Psoas muscle (tissue), 8 donors: ENCODE data around the gene SF3A2. TPM values are rescaled to one million over a fixed set of nuclear protein-coding genes. Genes with fewer than 3 reads are reported as not detected.

ENCODE experiments used
- ATAC-seq, 4 donors: fragments of 200-7000 bp; cut with Tn5 transposase; one replicate each; pipeline ENCODE4 v1.9.1; 2020; ENCODE audit warnings: moderate library complexity in 3 of 4, mild to moderate bottlenecking in 2 of 4
- DNase-seq, 2 donors: peaks; one replicate each; pipeline ENCODE4 v3.0.0-alpha.2; 2020
- H3K27ac ChIP-seq: fragments of 200-600 bp; one replicate; pipeline ENCODE4 v1.8.0; 2022
- H3K27me3 ChIP-seq, 3 donors: fragments of 200-600 bp in 1 of 3; one replicate each; pipeline versions ENCODE4 v1.6.1 to v1.8.0; 2013 to 2022; ENCODE audit warnings: low read length in 2 of 3, mild to moderate bottlenecking in 2 of 3, moderate library complexity in 1 of 3; ENCODE audit not compliant: insufficient read depth in 3 of 3
- H3K36me3 ChIP-seq, 2 donors: fragments of 200-600 bp in 1 of 2; one replicate each; pipeline versions ENCODE4 v1.6.1 to v1.8.0; 2013 to 2022; ENCODE audit warnings: low read depth in 1 of 2, mild to moderate bottlenecking in 1 of 2, moderate library complexity in 1 of 2; ENCODE audit not compliant: insufficient read depth in 1 of 2
- H3K4me1 ChIP-seq: fragments of 200-600 bp; one replicate; pipeline ENCODE4 v1.8.0; 2022
- H3K4me3 ChIP-seq: fragments of 200-600 bp; one replicate; pipeline ENCODE4 v1.8.0; 2022; ENCODE audit warnings: mild to moderate bottlenecking
- H3K9me3 ChIP-seq: fragments of 200-600 bp; one replicate; pipeline ENCODE4 v1.8.0; 2022
- CTCF ChIP-seq: fragments of 200-600 bp; IDR thresholded peaks from one replicate; pipeline ENCODE4 v1.8.0; 2022; ENCODE audit warnings: antibody characterized with exemption
- WGBS, 3 donors: extraction: QIAGEN DNeasy Blood & Tissue Kit; methylation state at CpG; one replicate each; pipeline versions ENCODE4 v1.1.6 to v1.1.7; 2013; 5-methylcytosine and 5-hydroxymethylcytosine counted together
- intact Hi-C, 2 donors: fragments of 100-400 bp; cut with DNase I; formaldehyde crosslinking; loops; one replicate each; pipeline versions ENCODE4 v1.11.0 to v1.14.2; 2022
- polyA plus RNA-seq, 3 donors: library from polyadenylated mRNA; stranded (reverse); fragments of 200-250 nt; gene quantifications; one replicate each; pipeline ENCODE4 v1.2.3, GENCODE V29; 2013
- total RNA-seq, 4 donors: library from RNA; stranded (reverse); fragmentation: NEBNext Ultra II Directional in 2 of 4; extraction: Animal tissue kit (Norgen Biotek cat#: 25700) in 2 of 4; gene quantifications; one replicate each; pipeline versions ENCODE4 v1.2.1 to v1.2.4, GENCODE V29; 2021 to 2023
- donor health status: healthy with polysubstance abuse.
- donor health status: DM: no; HTN: no; CAD: no; lungs with moderate emphysema.
- donor health status: Bipolar disorder and iron deficiency.
- donor health status: healthy.
- donor health status: DM: yes; HTN: yes; CAD: no.
- donor health status: DM: no; HTN: no; CAD: no.
- donor health status: DM: no; HTN: no; CAD: no.
- donor health status: DM: yes; HTN: yes; CAD: no.

SF3A2 gene
- total and polyA plus RNA-seq, 7 donors, result 25.9 to 46.8 (median 33.6) TPM

DNA sequence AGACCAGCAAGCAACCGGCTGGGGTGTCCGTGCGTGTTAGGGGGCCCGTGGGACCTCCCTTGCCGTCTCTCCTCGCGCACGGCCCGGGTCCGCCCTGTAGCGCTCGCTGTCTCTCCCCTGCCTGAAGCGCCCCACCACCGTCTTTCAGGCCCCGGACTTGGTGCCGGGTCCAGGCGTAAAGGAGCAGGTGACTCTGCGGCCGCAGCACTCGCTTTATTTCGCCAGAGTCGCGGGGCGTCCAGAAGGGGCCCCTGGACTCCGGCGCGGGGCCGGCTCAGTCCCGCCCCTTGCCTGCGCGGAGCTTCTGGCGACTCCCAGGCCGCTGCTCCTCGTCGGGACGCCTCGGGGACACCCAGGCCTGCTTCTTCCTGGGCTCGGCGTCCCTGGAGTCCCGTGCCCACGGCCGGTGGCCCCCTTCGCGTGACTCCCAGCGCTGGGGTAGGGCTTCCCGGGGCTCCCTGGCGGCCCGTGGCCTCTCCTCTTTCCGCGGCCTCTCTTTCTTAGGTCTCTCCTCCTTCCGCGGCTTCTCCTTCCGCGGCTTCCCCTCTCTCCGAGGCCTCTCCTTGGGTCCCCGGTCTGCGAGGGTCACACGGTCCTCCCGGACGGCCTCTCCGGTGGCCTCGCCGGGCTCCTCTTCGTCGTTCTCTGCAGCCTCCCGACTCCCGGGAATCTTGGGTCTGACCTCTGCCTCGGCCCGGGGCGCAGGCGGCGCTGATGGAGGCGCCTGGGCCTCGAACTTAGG lies 15.6 kb downstream of the SF3A2 start:
- H3K4me1 ChIP-seq, result peaks cover 34% of the 10 kb centered on the region
- H3K27ac ChIP-seq, result peak overlapping the region; percentile 100
- 62 to 64% (median 64%) methylated on average over 64 to 74 of the region's 74 CpGs for WGBS, 3 donors
- peaks cover 0 to 33% of the 10 kb centered on the region in 2 donors for H3K36me3 ChIP-seq
- H3K27me3 ChIP-seq, result peaks cover 0 to 13% (median 0%) of the 10 kb centered on the region in 3 donors
- DNase-seq, result no peak
- intact Hi-C loops, result no loop called here
- H3K9me3 ChIP-seq, result no peaks in the 10 kb centered on the region
- TF ChIP-seq CTCF, result no peak
- no peak for ATAC-seq
- H3K4me3 ChIP-seq, result peak overlapping the region; percentile 72

DNA sequence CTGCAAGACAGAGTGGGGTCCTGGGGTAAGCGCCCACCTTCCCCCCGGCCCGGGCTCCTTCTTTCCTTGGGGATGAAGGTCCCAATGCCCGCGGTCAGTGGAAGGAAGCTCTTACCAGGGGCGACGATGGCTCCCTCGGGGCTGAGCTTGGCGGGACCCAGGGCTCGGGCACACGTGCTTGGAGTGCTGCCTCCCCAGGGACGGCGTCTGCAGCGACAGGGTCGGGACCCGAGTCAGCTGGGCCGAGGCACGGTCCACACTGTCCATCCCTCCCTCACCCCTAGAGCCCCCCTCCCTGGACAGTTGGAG lies 16.1 kb downstream of the SF3A2 start:
- no peak for TF ChIP-seq CTCF
- ATAC-seq (no peak), DNase-seq (no peak)
- H3K27me3 ChIP-seq, result peaks cover 0 to 13% (median 0%) of the 10 kb centered on the region in 3 donors
- no peaks in the 10 kb centered on the region for H3K9me3 ChIP-seq
- WGBS, 3 donors, result 27 to 37% (median 28%) methylated on average over 17 to 18 of the region's 18 CpGs
- peaks cover 30% of the 10 kb centered on the region for H3K4me1 ChIP-seq
- peak overlapping the region; percentile 100 for H3K27ac ChIP-seq
- intact Hi-C loops, result no loop called here
- peak overlapping the region; percentile 72 for H3K4me3 ChIP-seq
- H3K36me3 ChIP-seq, result peaks cover 0 to 28% of the 10 kb centered on the region in 2 donors

DNA sequence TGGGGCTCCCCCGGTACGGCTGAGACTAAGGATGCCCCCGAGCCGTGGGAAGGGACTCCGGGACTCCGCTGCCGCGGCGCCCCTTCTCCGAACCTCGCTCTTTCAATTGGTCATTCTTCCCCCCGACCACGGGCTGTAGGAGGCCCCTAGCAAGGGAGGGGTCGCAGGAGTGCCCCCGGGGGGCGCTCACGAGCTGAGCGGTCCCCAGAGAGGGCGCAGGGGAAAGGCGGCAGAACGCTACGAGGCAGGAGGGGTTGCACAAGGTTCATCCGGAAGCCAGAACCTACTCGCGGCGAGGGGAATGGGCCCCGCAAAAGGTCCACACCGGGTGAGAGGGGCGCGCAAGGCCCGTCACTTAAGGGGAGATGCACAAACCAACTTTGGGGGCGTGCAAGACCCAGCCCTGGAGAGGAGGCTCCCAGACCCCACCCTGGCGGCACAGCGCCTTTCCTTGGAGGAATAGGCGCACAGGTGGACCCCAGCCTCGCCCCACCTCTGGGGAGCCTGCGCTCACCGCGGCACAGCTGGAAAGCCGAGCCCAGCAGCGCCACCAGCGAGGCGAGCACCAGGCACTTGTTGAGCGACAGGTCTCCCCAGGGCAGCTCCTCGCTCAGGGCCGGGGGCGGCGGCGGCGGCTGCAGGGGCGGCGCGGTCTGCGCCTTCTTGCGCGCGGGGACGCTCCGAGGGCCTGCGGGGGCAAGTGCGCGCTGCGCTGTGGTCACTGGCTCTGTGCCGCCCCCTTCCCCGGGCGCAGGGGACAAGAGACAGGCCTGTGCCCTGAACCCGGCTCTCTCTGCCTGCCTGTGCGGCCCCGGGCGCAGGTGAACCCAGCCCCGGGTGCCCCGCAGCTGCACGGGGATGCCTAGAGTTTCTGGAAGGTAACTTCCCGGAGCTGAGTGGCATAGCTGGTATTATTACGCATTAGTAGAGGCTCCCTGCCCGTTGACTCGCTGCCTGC lies 16.8 kb downstream of the SF3A2 start:
- 41 to 45% (median 43%) methylated on average over 62 to 77 of the region's 77 CpGs for WGBS, 3 donors
- peaks cover 0 to 13% (median 0%) of the 10 kb centered on the region in 3 donors for H3K27me3 ChIP-seq

More for the DNA sequence above, 16.8 kb downstream of the SF3A2 start:
- DNase-seq, result no peak
- peak in 1 of 4 donors; percentile 1 for ATAC-seq
- peaks cover 30% of the 10 kb centered on the region for H3K4me1 ChIP-seq
- peak overlapping the region; percentile 100 for H3K27ac ChIP-seq
- TF ChIP-seq CTCF, result no peak
- H3K36me3 ChIP-seq, result peaks cover 0 to 28% of the 10 kb centered on the region in 2 donors
- intact Hi-C loops, result loop anchor here in 1 of 2 donors (2.0 kb wide), 1 partner anchor 13 kb away; no protein-coding TSS in a partner anchor
- H3K4me3 ChIP-seq, result peak overlapping the region; percentile 72
- no peaks in the 10 kb centered on the region for H3K9me3 ChIP-seq
